ENCODE data around the gene KCNMA1.

Gene KCNMA1

GRCh38 chr10:77068969-77069368, 568.6 kb downstream of the KCNMA1 start:
- Histone ChIP-seq H3K4me2 (ENCODE audit: low read depth, low read length, poor library complexity, severe bottlenecking) (no peak overlapping the region), H2AFZ (ENCODE audit: low read depth, low read length, severe bottlenecking) (no peak overlapping the region), H4K20me1 (ENCODE audit: low read depth, low read length) (no peaks in the 10 kb centered on the region), H3K27me3 (ENCODE audit: low read length) (no peaks in the 10 kb centered on the region), H3K9me3 (ENCODE audit: insufficient read depth, low read length) (no peaks in the 10 kb centered on the region), H3K9me2 (replicated peaks; ENCODE audit: insufficient read depth, low read length) (no peaks in the 10 kb centered on the region), H3F3A (ENCODE audit: insufficient read depth) (no peaks in the 10 kb centered on the region), H3K79me2 (ENCODE audit: insufficient read depth, low read length) (no peaks in the 10 kb centered on the region), H3K9ac (ENCODE audit: low read length) (no peak overlapping the region), H3K36me3 (ENCODE audit: low read length) (no peaks in the 10 kb centered on the region), H3K27ac (ENCODE audit: low read depth, low read length) (no peak overlapping the region), H3K4me3 (ENCODE audit: insufficient read depth, low read length, poor library complexity, severe bottlenecking) (no peak overlapping the region)
- no peak for TF ChIP-seq EZH2phosphoT487 (conservative IDR thresholded peaks at IDR 0.05; ENCODE audit: low read length)
- TF ChIP-seq CTCF (IDR thresholded peaks at IDR 0.05; ENCODE audit: insufficient read depth, low read length, poor library complexity, severe bottlenecking) = no peak

GRCh38 chr10:77068272-77068671, 569.3 kb downstream of the KCNMA1 start:
- no peaks in the 10 kb centered on the region for H3K27me3 ChIP-seq (ENCODE audit: low read length)
- no peak overlapping the region for H3K9ac ChIP-seq (ENCODE audit: low read length)
- H3K4me2 ChIP-seq (ENCODE audit: low read depth, low read length, poor library complexity, severe bottlenecking) = no peak overlapping the region
- no peaks in the 10 kb centered on the region for H3K79me2 ChIP-seq (ENCODE audit: insufficient read depth, low read length)
- no peak overlapping the region for H3K4me3 ChIP-seq (ENCODE audit: insufficient read depth, low read length, poor library complexity, severe bottlenecking)
- H3K36me3 ChIP-seq (ENCODE audit: low read length) = no peaks in the 10 kb centered on the region
- H3K9me3 ChIP-seq (ENCODE audit: insufficient read depth, low read length) = no peaks in the 10 kb centered on the region
- TF ChIP-seq EZH2phosphoT487 (conservative IDR thresholded peaks at IDR 0.05; ENCODE audit: low read length) (no peak), CTCF (IDR thresholded peaks at IDR 0.05; ENCODE audit: insufficient read depth, low read length, poor library complexity, severe bottlenecking) (no peak)
- H3F3A ChIP-seq (ENCODE audit: insufficient read depth) = no peaks in the 10 kb centered on the region
- H2AFZ ChIP-seq (ENCODE audit: low read depth, low read length, severe bottlenecking) = no peak overlapping the region
- H4K20me1 ChIP-seq (ENCODE audit: low read depth, low read length) = no peaks in the 10 kb centered on the region
- no peaks in the 10 kb centered on the region for H3K9me2 ChIP-seq (replicated peaks; ENCODE audit: insufficient read depth, low read length)
- no peak overlapping the region for H3K27ac ChIP-seq (ENCODE audit: low read depth, low read length)

DNA sequence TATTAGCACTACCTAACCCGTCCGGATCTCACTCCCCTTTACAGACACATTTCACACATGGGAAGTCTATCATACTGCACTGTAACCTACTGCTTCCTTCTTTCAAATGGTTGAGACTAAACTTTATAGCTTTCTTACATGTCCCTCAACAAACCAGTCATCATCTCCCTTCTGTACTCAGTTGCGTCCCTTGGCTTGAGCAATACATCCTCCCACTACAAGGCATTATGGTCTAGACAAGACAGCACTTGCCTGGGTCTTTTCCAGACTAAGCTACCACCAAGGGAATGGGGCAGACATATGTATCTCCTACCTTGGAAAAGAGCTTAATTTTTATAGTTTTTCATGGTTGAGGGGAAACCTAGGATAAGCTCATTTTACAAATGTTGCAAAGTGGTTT, 575.2 kb downstream of the KCNMA1 start:
- Histone ChIP-seq H3F3A (ENCODE audit: insufficient read depth) (no peaks in the 10 kb centered on the region), H4K20me1 (ENCODE audit: low read depth, low read length) (no peaks in the 10 kb centered on the region), H3K9ac (ENCODE audit: low read length) (no peak overlapping the region), H3K79me2 (ENCODE audit: insufficient read depth, low read length) (no peaks in the 10 kb centered on the region), H3K27me3 (ENCODE audit: low read length) (no peaks in the 10 kb centered on the region), H3K27ac (ENCODE audit: low read depth, low read length) (no peak overlapping the region), H3K4me2 (ENCODE audit: low read depth, low read length, poor library complexity, severe bottlenecking) (no peak overlapping the region), H3K9me3 (ENCODE audit: insufficient read depth, low read length) (no peaks in the 10 kb centered on the region), H3K9me2 (replicated peaks; ENCODE audit: insufficient read depth, low read length) (no peaks in the 10 kb centered on the region), H2AFZ (ENCODE audit: low read depth, low read length, severe bottlenecking) (no peak overlapping the region), H3K4me3 (ENCODE audit: insufficient read depth, low read length, poor library complexity, severe bottlenecking) (no peak overlapping the region), H3K36me3 (ENCODE audit: low read length) (no peaks in the 10 kb centered on the region)
- TF ChIP-seq EZH2phosphoT487 (conservative IDR thresholded peaks at IDR 0.05; ENCODE audit: low read length) = no peak
- TF ChIP-seq CTCF (IDR thresholded peaks at IDR 0.05; ENCODE audit: insufficient read depth, low read length, poor library complexity, severe bottlenecking) = no peak

All from SU-DHL-6 (cell line).